NK-92 (cell line): ENCODE results near the gene TMC6.
"Not testable (repeated sequence)": the region's sequence is repeated elsewhere in the genome, so short reads cannot be mapped to it uniquely, and the experiment has no call there.

Experiments
- DNase-seq: peaks from one replicate; lab custom pipeline; 2025; ENCODE audit not compliant: unreplicated experiment; lab: John Stamatoyannopoulos, UW

The TMC6 gene

DNA sequence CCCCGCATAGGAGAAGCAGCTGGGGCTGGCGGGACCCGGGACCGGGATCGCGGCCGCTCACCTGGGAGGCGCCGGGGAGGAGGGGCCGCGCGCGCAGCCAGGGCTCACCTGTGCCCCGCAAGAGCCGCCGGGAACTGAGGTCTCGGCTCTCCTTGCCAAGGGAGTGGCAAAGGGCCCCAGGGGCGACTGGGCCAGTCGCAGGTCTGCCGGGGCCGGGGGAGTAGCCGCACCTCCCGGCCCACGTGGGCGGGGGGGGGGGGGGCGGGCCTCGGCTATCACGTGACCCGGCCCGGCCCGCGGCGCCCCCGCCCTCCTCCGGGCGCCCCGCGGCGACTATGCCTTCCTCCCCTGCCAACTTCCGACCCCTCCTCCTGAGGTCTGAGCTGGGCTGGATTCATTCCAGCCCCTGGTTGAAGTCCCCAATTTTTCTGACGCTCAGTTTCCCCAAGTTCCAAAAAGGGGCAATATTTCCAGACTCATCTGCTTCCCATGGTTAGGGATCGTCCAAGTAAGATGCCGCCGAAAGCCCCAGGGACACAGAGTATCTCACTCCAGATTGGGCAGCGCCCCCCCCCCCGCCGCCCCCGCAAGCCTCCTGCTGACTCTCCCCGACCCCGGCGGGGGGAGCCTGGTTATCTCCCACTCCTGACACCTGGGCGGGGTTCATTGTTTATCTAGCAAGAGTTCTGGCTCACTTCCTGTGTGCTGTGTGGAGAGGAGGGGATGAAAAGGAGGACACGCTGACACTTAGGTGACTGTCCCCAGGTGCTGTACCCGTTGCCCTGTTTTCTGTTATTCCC lies at the start of gene TMC6:
TMC6 (minus strand) TSS at position 205 of the 800 bp plus-strand sequence. CDS start 1,923 bp downstream, outside the sequence.
- DNase-seq, result no peak

- DNase-seq, result no peak
Measured at GRCh38 chr17:78176548-78177025, 48.0 kb upstream of the TMC6 start.

- no peak for DNase-seq
Measured at GRCh38 chr17:78175643-78175981, 47.1 kb upstream of the TMC6 start.

GRCh38 chr17:78174870-78175642 lies 46.5 kb upstream of the TMC6 start:
- DNase-seq, result no peak

- DNase-seq, result no peak
Measured at GRCh38 chr17:78174346-78174869, 45.9 kb upstream of the TMC6 start.

DNA sequence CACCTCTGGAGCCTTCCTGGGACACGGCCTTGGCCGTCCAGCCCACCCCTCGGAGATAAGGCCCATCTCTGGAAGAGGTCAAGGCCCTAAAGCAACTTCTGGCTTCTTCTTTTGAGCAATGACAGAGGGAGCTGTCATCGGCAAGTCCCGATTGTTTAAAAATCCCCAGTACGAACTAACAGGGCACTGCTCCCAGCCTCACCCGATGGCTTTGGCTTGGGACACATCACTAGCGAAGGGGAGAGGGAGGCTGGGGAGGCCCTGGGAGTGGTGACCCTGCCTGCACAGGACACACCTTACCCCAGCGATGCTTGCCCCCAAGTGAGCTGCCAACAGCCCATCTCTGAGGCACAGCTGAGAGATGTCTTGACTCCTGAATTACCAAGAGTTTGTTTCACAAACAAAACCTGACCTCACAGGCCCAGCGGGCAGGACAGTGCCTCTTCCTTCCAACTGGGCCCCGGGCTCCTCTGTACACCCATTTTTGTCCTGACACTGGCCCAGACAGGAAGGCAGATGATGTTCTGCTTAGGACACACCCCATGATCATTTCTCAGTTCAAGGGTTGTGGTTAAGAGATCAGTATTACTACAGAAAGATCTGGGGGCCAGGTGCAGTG lies 44.7 kb upstream of the TMC6 start:
- DNase-seq, result no peak

DNA sequence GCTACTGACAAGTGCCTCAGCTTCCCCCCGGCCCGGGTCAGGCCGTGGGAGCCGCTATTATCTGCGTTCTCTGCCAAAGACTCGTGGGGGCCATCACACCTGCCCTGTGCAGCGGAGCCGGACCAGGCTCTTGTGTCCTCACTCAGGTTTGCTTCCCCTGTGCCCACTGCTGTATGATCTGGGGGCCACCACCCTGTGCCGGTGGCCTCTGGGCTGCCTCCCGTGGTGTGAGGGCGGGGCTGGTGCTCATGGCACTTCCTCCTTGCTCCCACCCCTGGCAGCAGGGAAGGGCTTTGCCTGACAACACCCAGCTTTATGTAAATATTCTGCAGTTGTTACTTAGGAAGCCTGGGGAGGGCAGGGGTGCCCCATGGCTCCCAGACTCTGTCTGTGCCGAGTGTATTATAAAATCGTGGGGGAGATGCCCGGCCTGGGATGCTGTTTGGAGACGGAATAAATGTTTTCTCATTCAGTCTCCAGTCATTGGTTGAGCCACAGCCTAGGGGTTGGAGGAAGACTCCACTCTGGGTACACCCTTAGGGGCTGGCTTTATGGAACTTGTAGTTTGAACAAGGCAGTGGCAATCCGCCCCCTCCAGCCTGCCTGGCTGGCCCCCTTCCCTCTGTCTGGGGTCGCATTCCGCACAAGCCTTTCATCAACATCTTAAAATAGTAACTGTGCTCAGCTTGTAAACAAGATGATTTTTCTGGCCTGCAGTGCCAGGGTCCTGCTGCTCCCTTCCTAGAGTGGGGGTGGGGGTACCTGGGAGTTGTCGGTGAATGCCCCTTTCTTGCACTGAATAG lies 43.9 kb upstream of the TMC6 start:
- no peak for DNase-seq

DNA sequence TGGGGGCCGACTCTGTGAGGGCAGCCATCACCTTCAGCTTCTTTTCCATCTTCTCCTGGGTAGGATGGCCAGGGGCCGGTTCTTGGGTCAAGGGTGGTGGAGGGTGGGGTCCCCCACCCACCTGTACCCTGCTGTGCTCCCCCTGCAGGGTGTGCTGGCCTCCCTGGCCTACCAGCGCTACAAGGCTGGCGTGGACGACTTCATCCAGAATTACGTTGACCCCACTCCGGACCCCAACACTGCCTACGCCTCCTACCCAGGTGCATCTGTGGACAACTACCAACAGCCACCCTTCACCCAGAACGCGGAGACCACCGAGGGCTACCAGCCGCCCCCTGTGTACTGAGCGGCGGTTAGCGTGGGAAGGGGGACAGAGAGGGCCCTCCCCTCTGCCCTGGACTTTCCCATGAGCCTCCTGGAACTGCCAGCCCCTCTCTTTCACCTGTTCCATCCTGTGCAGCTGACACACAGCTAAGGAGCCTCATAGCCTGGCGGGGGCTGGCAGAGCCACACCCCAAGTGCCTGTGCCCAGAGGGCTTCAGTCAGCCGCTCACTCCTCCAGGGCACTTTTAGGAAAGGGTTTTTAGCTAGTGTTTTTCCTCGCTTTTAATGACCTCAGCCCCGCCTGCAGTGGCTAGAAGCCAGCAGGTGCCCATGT lies 43.2 kb upstream of the TMC6 start:
- DNase-seq, result not testable (repeated sequence)

DNA sequence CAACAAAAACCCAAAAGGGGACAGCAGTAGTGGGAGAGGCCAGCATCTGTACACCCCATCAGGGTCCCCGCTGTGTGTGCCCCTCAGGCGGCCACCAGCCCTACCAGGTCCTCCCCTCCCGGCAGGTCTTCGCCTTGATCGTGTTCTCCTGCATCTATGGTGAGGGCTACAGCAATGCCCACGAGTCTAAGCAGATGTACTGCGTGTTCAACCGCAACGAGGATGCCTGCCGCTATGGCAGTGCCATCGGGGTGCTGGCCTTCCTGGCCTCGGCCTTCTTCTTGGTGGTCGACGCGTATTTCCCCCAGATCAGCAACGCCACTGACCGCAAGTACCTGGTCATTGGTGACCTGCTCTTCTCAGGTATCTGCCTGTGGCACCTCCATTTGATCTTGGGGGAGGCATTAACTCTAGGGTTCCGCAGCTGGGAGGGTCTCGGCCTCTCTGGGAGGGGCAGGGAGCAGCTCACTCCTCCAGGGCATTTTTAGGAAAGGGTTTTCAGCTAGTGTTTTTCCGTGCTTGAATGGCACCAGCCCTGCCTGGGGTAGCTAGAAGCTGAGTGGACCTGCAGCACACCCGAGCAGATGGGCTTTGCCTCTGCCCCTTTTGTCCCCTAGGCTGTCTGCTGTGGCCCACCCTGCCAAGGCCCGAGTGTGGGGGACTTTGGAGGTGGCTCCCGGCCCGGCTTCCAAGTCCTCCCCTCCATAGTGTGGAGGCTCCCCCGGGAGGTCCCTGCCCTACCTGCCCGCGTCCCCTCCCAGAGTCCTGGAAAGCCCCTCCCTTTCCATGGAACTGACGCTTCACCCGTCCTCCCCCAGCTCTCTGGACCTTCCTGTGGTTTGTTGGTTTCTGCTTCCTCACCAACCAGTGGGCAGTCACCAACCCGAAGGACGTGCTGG lies 42.4 kb upstream of the TMC6 start:
- no peak for DNase-seq

DNA sequence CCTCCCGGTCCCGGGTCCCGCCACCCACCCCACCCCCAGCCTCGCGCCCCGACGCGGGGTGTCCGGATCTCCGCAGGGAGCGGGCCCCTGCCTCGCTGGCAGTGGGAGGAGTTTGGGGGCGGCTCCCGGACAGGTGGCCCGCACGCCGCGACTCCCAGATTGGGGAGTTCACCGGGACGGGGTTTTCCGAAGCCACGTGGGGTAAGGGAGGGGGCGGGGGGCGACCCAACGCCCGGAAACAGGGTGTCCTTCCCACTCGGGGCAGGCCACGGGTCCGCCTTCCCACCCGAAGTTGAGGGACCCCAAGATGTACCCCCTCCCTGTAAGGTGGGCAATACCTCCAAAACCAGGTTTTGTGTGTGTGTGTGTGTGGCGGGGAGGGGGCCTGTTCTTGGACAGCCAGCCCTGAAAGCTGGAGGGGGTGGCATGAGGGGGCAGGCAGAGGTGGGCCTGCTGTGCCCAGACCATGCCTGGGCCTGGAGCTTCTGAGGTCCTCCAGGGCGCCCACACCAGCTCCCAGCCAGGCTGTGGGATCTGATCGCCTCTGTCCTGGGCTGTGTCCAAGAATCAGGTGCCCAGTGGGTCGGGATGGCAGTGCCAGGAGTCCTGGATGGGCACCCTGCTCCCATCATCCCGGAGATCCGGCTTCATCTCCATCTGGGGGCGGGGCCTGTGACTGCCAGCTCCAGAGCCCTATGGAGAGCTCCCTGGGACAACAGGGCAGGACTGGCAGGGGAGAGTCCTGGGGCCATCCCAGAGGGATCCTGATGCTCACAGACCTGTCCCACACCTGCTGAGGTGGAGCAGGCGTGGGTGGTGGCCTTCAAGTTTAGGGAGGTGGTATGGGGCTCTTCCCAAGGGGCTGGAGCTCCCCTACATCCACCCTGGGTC lies 40.6 kb upstream of the TMC6 start:
- DNase-seq, result no peak

- no peak for DNase-seq
Measured at GRCh38 chr17:78168242-78168902, 39.8 kb upstream of the TMC6 start, which contains the start of gene SYNGR2. Gene SYNGR2, plus strand, starts transcription at chr17:78168581. Its CDS starts 36 bp downstream, at chr17:78168617.

GRCh38 chr17:78166416-78166815 lies 37.9 kb upstream of the TMC6 start:
- DNase-seq, result no peak

DNA sequence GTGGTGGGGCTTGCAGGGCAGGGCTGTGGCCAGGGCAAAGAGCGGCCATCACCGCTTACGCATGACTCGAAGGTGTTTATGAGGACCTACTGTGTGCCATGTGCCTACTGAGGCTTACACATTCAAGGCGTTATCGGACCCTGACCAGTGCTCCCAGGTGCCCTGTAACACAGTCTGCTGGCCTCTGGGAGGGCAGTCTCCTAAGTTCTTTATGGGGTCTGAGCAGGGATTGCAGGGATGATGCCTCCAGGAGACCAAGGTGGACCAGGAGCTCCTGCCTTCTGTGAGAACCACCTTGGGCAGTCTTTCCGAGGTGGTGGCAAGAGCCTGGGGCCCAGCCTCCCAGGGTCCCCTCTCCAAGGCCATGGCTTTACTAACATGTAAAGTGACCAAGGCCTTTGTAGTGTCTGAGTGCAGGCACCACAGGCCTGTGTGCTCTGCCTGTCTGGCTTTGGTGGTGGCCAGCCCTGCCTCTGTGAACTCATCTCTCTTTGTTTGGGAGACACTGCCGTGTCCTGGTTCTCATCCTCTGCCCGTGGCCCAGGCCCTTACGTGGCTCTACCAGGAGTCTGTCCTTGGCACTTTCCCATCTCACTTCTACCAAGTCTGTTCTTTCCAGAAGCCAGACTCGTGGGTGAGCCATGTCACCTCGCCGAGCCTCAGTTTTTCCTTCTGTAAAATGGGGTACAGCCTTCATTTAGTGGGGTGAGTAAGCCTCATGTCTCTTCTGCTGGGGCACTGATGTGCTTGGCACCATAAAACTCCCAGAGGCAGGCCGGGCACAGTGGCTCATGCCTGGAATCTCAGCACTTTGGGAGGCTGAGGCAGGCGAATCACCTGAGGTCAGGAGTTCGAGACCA lies 36.4 kb upstream of the TMC6 start:
- DNase-seq, result no peak

DNA sequence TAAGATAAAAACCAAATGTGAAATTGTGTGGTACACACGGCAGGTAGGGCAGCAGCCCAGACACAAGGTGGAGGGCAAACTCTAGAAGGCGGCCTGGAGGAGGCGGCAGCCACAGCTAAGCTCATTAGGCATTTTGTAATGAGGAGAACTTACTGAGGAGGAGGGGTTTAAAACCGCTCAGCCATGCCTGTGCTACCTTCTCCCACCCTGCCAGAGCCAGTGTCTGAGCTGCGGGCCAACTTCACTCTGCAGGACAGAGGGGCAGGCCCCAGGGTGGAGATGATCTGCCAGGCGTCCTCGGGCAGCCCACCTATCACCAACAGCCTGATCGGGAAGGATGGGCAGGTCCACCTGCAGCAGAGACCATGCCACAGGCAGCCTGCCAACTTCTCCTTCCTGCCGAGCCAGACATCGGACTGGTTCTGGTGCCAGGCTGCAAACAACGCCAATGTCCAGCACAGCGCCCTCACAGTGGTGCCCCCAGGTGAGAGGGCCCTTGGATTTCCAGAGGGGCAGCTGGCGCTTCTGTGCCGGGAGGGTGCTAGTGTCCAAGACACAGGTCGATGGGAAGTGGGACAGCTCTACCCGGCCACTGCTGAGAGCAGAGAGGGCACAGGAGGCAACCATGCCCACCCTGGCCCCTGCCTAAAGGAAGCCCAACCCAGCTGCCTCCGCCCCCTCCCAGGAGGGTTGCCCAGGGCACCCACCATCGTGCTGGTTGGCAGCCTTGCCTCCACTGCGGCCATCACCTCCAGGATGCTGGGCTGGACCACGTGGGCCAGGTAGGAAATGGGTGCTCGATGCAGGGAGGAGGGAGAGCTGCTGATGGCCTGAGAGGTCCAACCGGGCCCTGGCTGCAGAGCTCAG lies 35.6 kb upstream of the TMC6 start:
- no peak for DNase-seq

DNA sequence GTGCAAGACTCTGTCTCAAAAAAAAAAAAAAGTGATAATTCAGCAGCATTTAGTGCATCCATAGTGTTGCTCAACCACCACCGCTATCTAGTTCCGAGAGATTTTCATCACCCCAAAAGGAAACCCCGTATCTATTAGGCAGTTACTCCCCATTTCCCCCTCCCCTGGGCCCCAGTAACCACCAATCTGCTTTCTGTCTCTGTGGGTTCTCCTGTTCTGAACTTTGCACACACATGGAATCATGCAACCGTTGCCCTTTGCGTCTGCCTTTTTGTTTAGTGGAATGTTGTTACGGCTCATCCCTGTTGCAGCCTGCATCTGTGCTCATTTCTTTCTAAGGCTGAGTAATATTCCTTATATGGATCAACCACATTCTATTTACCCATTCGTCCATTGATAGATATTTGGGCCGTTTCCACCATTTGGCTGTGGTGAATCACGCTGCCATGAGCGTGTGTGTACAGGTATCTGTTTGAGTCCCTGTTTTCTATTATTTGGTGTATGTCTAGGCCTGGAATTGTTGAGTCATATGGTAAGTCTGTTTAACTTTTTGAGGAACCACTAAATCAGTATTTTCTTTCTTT lies 31.1 kb upstream of the TMC6 start:
- no peak for DNase-seq
